Adrenal gland (tissue), 12 donors: Measurements from ENCODE around the gene BCL2L14. TPM values are rescaled to one million over a fixed set of nuclear protein-coding genes. Genes with fewer than 3 reads are reported as not detected.
"Not testable (repeated sequence)": the region's sequence is repeated elsewhere in the genome, so short reads cannot be mapped to it uniquely, and the experiment has no call there.

ENCODE experiments used
- DNase-seq, 7 donors: peaks; one replicate each; pipeline ENCODE4 v3.0.0-alpha.2; 2019 to 2020
- H3K27ac ChIP-seq, 5 donors: fragments of 200-600 bp; sonication (generic) in 4 of 5; 1 replicate in 3 of 5; 2 replicates in 2 of 5; pipeline versions ENCODE4 v1.5.1 to v1.8.0; 2016 to 2020; ENCODE audit warnings: mild to moderate bottlenecking in 1 of 5
- H3K27me3 ChIP-seq: fragments of 200-600 bp; 2 replicates; pipeline ENCODE4 v1.8.0; 2021
- H3K36me3 ChIP-seq, 2 donors: fragments of 200-600 bp; replicated peaks in 1 of 2; 1 replicate in 1 of 2; 2 replicates in 1 of 2; pipeline versions ENCODE4 v1.5.1 to v1.8.0; 2018 to 2022
- H3K4me1 ChIP-seq, 2 donors: fragments of 200-600 bp; replicated peaks in 1 of 2; 1 replicate in 1 of 2; 2 replicates in 1 of 2; pipeline versions ENCODE4 v1.5.1 to v1.8.0; 2018 to 2021
- H3K4me3 ChIP-seq, 4 donors: fragments of 200-600 bp; sonication (generic) in 3 of 4; one replicate each; pipeline ENCODE4 v1.5.1; 2016 to 2018
- H3K9me3 ChIP-seq, 3 donors: fragments of 200-600 bp; sonication (generic) in 1 of 3; replicated peaks in 1 of 3; 1 replicate in 2 of 3; 2 replicates in 1 of 3; pipeline versions ENCODE4 v1.5.1 to v1.8.0; 2016 to 2021
- POLR2A ChIP-seq, 2 donors: fragments of 450-650 bp; IDR thresholded peaks; one replicate each; pipeline ENCODE4 v1.6.1; 2017; ENCODE audit warnings: antibody characterized with exemption in 2 of 2, mild to moderate bottlenecking in 2 of 2, moderate library complexity in 1 of 2
- WGBS, 4 donors: extraction: QIAGEN DNeasy Blood & Tissue Kit in 2 of 4; methylation state at CpG; one replicate each; pipeline versions ENCODE4 v1.1.5 to v1.1.7; 2013 to 2017; 5-methylcytosine and 5-hydroxymethylcytosine counted together
- intact Hi-C, 2 donors: fragments of 100-400 bp; cut with DNase I; formaldehyde crosslinking; loops; one replicate each; pipeline versions ENCODE4 v1.14.1 to v1.15.0; 2022 to 2023
- polyA plus RNA-seq, 3 donors: library from polyadenylated mRNA; stranded (reverse); fragments of 200-250 nt in 2 of 3; fragments of 350-450 nt in 1 of 3; fragmentation: Illumina TruSeq in 1 of 3; extraction: RNeasy Lipid Tissue Mini Kit (QIAGEN cat#74804) in 1 of 3; gene quantifications; one replicate each; pipeline ENCODE4 v1.2.3, GENCODE V29; 2013 to 2014
- total RNA-seq, 9 donors: library from RNA; depleted of rRNA in 4 of 9; stranded (reverse); fragments of >200 nt in 4 of 9; fragments of 120-200 nt in 1 of 9; fragmentation: NEBNext Ultra II Directional in 1 of 9; extraction: Animal tissue kit (Norgen Biotek cat#: 25700) in 1 of 9; gene quantifications; one replicate each; pipeline versions ENCODE4 v1.1.0 to v1.2.4, GENCODE V29; 2013 to 2023
- TF ChIP-seq, protein P1 (sequence below), 6 experiments: fragments of 450-650 bp in 4 of 6; fragments of 200-600 bp in 2 of 6; sonication (generic) in 1 of 6; IDR thresholded peaks; 1 replicate in 5 of 6; 2 replicates in 1 of 6; pipeline versions ENCODE4 v1.5.1 to v1.8.0; 2016 to 2021; ENCODE audit warnings: antibody characterized with exemption in 6 of 6, mild to moderate bottlenecking in 2 of 6, moderate library complexity in 1 of 6
- donor health status: healthy with polysubstance abuse.
- donor health status: Bipolar disorder and iron deficiency.
- donor health status: DM: yes; HTN: yes; CAD: no.
- donor health status: DM: no; HTN: no; CAD: no.
- donor health status: DM: no; HTN: no; CAD: no.
- donor health status: DM: yes; HTN: yes; CAD: no.

The BCL2L14 gene
- total and polyA plus RNA-seq, 12 donors, result not detected

- WGBS, 4 donors, result 64 to 82% (median 73%) methylated on average over 6 of the region's 6 CpGs
- H3K27me3 ChIP-seq, result no peaks in the 10 kb centered on the region
- H3K9me3 ChIP-seq, result no peaks in the 10 kb centered on the region
- no peaks in the 10 kb centered on the region for H3K36me3 ChIP-seq
- H3K4me3 ChIP-seq, result no peak overlapping the region
- no peaks in the 10 kb centered on the region for H3K4me1 ChIP-seq
- TF ChIP-seq, protein P1, sequence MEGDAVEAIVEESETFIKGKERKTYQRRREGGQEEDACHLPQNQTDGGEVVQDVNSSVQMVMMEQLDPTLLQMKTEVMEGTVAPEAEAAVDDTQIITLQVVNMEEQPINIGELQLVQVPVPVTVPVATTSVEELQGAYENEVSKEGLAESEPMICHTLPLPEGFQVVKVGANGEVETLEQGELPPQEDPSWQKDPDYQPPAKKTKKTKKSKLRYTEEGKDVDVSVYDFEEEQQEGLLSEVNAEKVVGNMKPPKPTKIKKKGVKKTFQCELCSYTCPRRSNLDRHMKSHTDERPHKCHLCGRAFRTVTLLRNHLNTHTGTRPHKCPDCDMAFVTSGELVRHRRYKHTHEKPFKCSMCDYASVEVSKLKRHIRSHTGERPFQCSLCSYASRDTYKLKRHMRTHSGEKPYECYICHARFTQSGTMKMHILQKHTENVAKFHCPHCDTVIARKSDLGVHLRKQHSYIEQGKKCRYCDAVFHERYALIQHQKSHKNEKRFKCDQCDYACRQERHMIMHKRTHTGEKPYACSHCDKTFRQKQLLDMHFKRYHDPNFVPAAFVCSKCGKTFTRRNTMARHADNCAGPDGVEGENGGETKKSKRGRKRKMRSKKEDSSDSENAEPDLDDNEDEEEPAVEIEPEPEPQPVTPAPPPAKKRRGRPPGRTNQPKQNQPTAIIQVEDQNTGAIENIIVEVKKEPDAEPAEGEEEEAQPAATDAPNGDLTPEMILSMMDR (IDR thresholded peaks at IDR 0.05), result no peak
- TF ChIP-seq POLR2A (IDR thresholded peaks at IDR 0.05), result no peak
- H3K27ac ChIP-seq, result no peak overlapping the region
- no peak for DNase-seq
- intact Hi-C loops, result no loop called here
These were observed 28.4 kb downstream of the BCL2L14 start for GRCh38 chr12:12099102-12099501.

DNA sequence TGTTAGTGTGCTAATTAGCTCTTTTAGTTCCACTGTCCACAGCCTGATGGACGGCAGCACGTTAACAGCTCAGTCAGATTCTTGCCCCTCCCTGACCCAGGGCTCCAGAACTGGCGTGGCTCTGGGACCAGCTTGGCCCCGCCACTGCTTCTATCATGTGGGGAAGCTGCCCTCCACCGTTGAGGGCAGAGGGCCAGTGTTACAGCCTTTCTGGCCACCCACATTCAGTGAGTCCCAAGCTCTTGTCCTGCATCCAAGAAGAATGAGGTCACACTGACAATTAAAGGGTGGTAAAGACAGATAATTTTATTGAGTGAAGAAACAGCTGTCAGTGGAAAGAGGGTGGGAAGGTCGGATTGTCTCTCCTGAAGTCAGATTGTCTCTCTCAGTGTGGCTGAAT lies 36.9 kb downstream of the BCL2L14 start:
- Histone ChIP-seq H3K27ac (no peak overlapping the region), H3K4me3 (no peak overlapping the region), H3K4me1 (no peaks in the 10 kb centered on the region), H3K27me3 (no peaks in the 10 kb centered on the region), H3K9me3 (peaks cover 0 to 10% (median 0%) of the 10 kb centered on the region in 3 donors), H3K36me3 (no peaks in the 10 kb centered on the region)
- 86 to 90% (median 89%) methylated on average over 4 to 6 of the region's 6 CpGs for WGBS, 4 donors
- no peak for DNase-seq
- TF ChIP-seq POLR2A (IDR thresholded peaks at IDR 0.05), result no peak
- TF ChIP-seq, protein P1 (IDR thresholded peaks at IDR 0.05), result no peak
- intact Hi-C loops, result no loop called here

GRCh38 chr12:12108441-12109058 lies 37.8 kb downstream of the BCL2L14 start:
- Histone ChIP-seq H3K36me3 (no peaks in the 10 kb centered on the region), H3K4me3 (no peak overlapping the region), H3K27ac (no peak overlapping the region), H3K9me3 (peaks cover 0 to 10% (median 0%) of the 10 kb centered on the region in 3 donors), H3K27me3 (no peaks in the 10 kb centered on the region), H3K4me1 (no peaks in the 10 kb centered on the region)
- intact Hi-C loops, result no loop called here
- 84 to 98% (median 96%) methylated on average over 1 of the region's 1 CpG for WGBS, 4 donors
- no peak for DNase-seq
- no peak for TF ChIP-seq POLR2A (IDR thresholded peaks at IDR 0.05)
- TF ChIP-seq, protein P1 (IDR thresholded peaks at IDR 0.05), result no peak

DNA sequence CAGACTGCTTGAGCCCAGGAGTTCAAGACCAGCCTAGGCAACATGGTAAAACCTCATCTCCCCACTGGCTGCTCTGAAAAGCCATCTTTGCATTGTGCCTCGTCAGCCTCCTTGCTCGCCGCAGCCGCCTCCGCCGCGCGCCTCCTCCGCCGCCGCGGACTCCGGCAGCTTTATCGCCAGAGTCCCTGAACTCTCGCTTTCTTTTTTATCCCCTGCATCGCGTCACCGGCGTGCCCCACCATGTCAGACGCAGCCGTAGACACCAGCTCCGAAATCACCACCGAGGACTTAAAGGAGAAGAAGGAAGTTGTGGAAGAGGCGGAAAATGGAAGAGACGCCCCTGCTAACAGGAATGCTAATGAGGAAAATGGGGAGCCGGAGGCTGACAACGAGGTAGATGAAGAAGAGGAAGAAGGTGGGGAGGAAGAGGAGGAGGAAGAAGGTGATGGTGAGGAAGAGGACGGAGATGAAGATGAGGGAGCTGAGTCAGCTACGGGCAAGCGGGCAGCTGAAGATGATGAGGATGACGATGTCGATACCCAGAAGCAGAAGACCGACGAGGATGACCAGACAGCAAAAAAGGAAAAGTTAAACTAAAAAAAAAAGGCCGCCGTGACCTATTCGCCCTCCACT lies 40.3 kb downstream of the BCL2L14 start:
- H3K36me3 ChIP-seq, intact Hi-C loops, H3K27ac ChIP-seq, H3K4me1 ChIP-seq, H3K27me3 ChIP-seq, H3K4me3 ChIP-seq, H3K9me3 ChIP-seq: not testable (repeated sequence)
- peak in 2 of 7 donors; percentile 35 to 64 for DNase-seq
- whole genome bisulfite sequencing, 4 donors, result 81 to 97% (median 90%) methylated on average over 35 to 37 of the region's 37 CpGs

DNA sequence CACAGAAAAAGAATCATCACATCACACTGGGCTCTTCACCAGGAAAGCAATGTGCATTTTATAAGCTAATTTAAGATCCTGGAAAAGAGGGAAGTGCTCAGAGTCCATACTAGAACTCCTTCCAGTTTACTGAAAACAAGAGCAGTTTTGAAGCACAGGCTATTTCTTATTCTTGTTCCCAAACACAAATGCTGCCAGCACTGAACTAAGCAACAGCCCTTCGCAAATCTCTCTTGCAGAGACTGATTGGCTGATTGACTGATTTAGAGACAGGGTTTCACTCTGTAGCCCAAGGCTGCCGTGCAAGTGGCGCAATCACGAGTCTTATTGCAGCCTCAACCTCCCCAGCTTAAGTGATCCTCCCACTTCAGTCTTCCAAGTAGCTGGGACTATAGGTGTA lies 44.8 kb downstream of the BCL2L14 start:
- 87 to 96% (median 90%) methylated on average over 4 of the region's 4 CpGs for WGBS, 4 donors
- Histone ChIP-seq H3K36me3 (no peaks in the 10 kb centered on the region), H3K27ac (no peak overlapping the region), H3K4me1 (no peaks in the 10 kb centered on the region), H3K27me3 (no peaks in the 10 kb centered on the region), H3K4me3 (no peak overlapping the region), H3K9me3 (no peaks in the 10 kb centered on the region)
- TF ChIP-seq POLR2A (IDR thresholded peaks at IDR 0.05), result no peak
- TF ChIP-seq, protein P1 (IDR thresholded peaks at IDR 0.05), result no peak
- intact Hi-C loops, result no loop called here
- no peak for DNase-seq
